Endothelial cell of umbilical vein (primary cell): ENCODE measurements around the gene MTSS2. TPM values are rescaled to one million over a fixed set of nuclear protein-coding genes. Genes with fewer than 3 reads are reported as not detected.

Source experiments
- BruUV-seq: library from RNA; stranded (reverse); fragments of 400-500 nt; replicated peaks from 2 replicates; lab custom pipeline; 2021; lab: Mats Ljungman, UMichigan
- CTCF ChIA-PET: fragments of 300-600, 350-600 bp; sonication (Branson Sonifier 250); formaldehyde crosslinking; loops from one replicate; lab custom pipeline; 2021; ENCODE audit warnings: antibody characterized with exemption, inconsistent platforms; lab: Charles Lee
- POLR2A ChIA-PET: fragments of 300-600, 350-600 bp; sonication (Branson Sonifier 250); formaldehyde crosslinking; loops from one replicate; lab custom pipeline; 2021; ENCODE audit warnings: antibody characterized with exemption, inconsistent platforms; lab: Charles Lee
- DNase-seq: peaks from one replicate; pipeline ENCODE4 v3.0.0-alpha.2; 2011; ENCODE audit warnings: low read depth, low spot score
- FAIRE-seq: peaks from 2 replicates; lab custom pipeline; 2011; peaks lifted over from hg19 to GRCh38; lab: Jason Lieb, UNC
- H2AFZ ChIP-seq: 2 replicates; pipeline ENCODE4 v1.6.0; 2012; ENCODE audit warnings: low read depth, low read length, control low read depth, inconsistent platforms
- H3K27ac ChIP-seq: 2 replicates; pipeline ENCODE4 v1.5.1; 2011; ENCODE audit warnings: low read depth, mild to moderate bottlenecking, control low read depth, low read length, moderate library complexity; ENCODE audit not compliant: insufficient read depth
- H3K27me3 ChIP-seq, 2 experiments: 2 replicates each; pipeline versions ENCODE4 v1.6.0 to v1.6.1; 2011; ENCODE audit warnings: low read length in 2 of 2, mixed read lengths in 1 of 2; ENCODE audit not compliant: control insufficient read depth in 2 of 2, insufficient read depth in 2 of 2
- H3K36me3 ChIP-seq, 2 experiments: 2 replicates in 1 of 2; 3 replicates in 1 of 2; pipeline ENCODE4 v1.5.1; 2011; ENCODE audit warnings: low read length in 2 of 2, mild to moderate bottlenecking in 1 of 2, moderate library complexity in 1 of 2; ENCODE audit not compliant: control insufficient read depth in 2 of 2, insufficient read depth in 2 of 2; ENCODE audit errors: extremely low read depth in 1 of 2
- H3K4me1 ChIP-seq: 3 replicates; pipeline ENCODE4 v1.5.1; 2011; ENCODE audit warnings: mild to moderate bottlenecking, low read length; ENCODE audit not compliant: control insufficient read depth, insufficient read depth; ENCODE audit errors: extremely low read depth
- H3K4me2 ChIP-seq: 2 replicates; pipeline ENCODE4 v1.6.1; 2011; ENCODE audit warnings: low read length, control low read depth, mixed read lengths; ENCODE audit not compliant: insufficient read depth
- H3K4me3 ChIP-seq, 3 experiments: fragments of 200-600 bp in 1 of 3; sonication (generic), shearing (Covaris generic) in 1 of 3; replicated peaks in 1 of 3; 2 replicates each; pipeline ENCODE4 v1.5.1; 2011 to 2016; ENCODE audit warnings: control low read depth in 3 of 3, low read length in 3 of 3, mild to moderate bottlenecking in 2 of 3, inconsistent platforms in 1 of 3, low read depth in 1 of 3, moderate library complexity in 1 of 3; ENCODE audit not compliant: insufficient read depth in 1 of 3
- H3K79me2 ChIP-seq: 2 replicates; pipeline ENCODE4 v1.6.0; 2012; ENCODE audit warnings: low read length, inconsistent platforms; ENCODE audit not compliant: control insufficient read depth, insufficient read depth
- H3K9ac ChIP-seq: replicated peaks from 2 replicates; pipeline ENCODE3; 2011; ENCODE audit warnings: low read length, control low read depth; ENCODE audit not compliant: insufficient read depth; ENCODE audit errors: extremely low read depth
- H3K9me1 ChIP-seq: replicated peaks from 3 replicates; pipeline ENCODE4 v1.6.0; 2011; ENCODE audit warnings: mild to moderate bottlenecking, low read length; ENCODE audit not compliant: control insufficient read depth, insufficient read depth; ENCODE audit errors: extremely low read depth
- H3K9me3 ChIP-seq: replicated peaks from 2 replicates; pipeline ENCODE4 v1.5.1; 2012; ENCODE audit warnings: low read length, inconsistent platforms; ENCODE audit not compliant: control insufficient read depth, insufficient read depth
- H4K20me1 ChIP-seq: replicated peaks from 2 replicates; pipeline ENCODE3; 2011; ENCODE audit warnings: mild to moderate bottlenecking, low read length; ENCODE audit not compliant: control insufficient read depth, insufficient read depth; ENCODE audit errors: extremely low read depth
- EZH2 ChIP-seq: IDR thresholded peaks from 2 replicates; pipeline ENCODE4 v1.6.1; 2012; ENCODE audit warnings: borderline replicate concordance, low read depth, mild to moderate bottlenecking, moderate library complexity, low read length, inconsistent platforms; ENCODE audit not compliant: severe bottlenecking
- FOS ChIP-seq: IDR thresholded peaks from 2 replicates; pipeline ENCODE4 v1.6.1; 2011; ENCODE audit warnings: mild to moderate bottlenecking, low read length, moderate library complexity, borderline replicate concordance; ENCODE audit not compliant: insufficient read depth
- GATA2 ChIP-seq: IDR thresholded peaks from 2 replicates; pipeline ENCODE4 v1.7.0; 2011; ENCODE audit warnings: low read depth, mild to moderate bottlenecking, moderate library complexity, mixed read lengths, low read length; ENCODE audit not compliant: insufficient read length, insufficient read depth
- JUN ChIP-seq: IDR thresholded peaks from 2 replicates; pipeline ENCODE4 v1.6.1; 2011; ENCODE audit warnings: borderline replicate concordance, low read depth; ENCODE audit not compliant: insufficient read length, insufficient read depth
- MYC ChIP-seq: IDR thresholded peaks from one replicate; pipeline ENCODE4 v1.6.1; 2011; ENCODE audit warnings: mild to moderate bottlenecking, low read depth, low read length
- POLR2A ChIP-seq: IDR thresholded peaks from 2 replicates; pipeline ENCODE4 v1.6.1; 2012; ENCODE audit warnings: low read depth, mild to moderate bottlenecking, control low read depth, low read length
- POLR2AphosphoS5 ChIP-seq: IDR thresholded peaks from 2 replicates; pipeline ENCODE4 v1.6.1; 2012; ENCODE audit warnings: low read depth, mild to moderate bottlenecking, control low read depth, low read length, moderate library complexity; ENCODE audit not compliant: insufficient read depth
- dilution Hi-C: fragments of 300-500 bp; cut with MboI; formaldehyde crosslinking; loops from one replicate; pipeline ENCODE4 v1.15.0; 2019; ENCODE audit warnings: low sequenced_read_pairs; ENCODE audit not compliant: extremely low pct_ligation_motif_present
- intact Hi-C: fragments of 100-400 bp; cut with micrococcal nuclease; formaldehyde crosslinking; loops from one replicate; pipeline ENCODE4 v1.10.0; 2022
- polyA plus RNA-seq, 4 experiments: library from polyadenylated mRNA; depleted of rRNA in 3 of 4; stranded (reverse) in 3 of 4; unstranded in 1 of 4; fragments of >200 nt; gene quantifications; 2 replicates each; pipeline versions ENCODE4 v1.2.1 to v1.2.3, GENCODE V29; 2011 to 2012; ENCODE audit warnings: missing spikeins in 1 of 4
- total RNA-seq: library from RNA; stranded (reverse); gene quantifications from 2 replicates; pipeline ENCODE4 v1.2.3, GENCODE V29; 2021
- TF ChIP-seq, protein P1 (sequence below), 2 donors: IDR thresholded peaks; 1 replicate in 1 of 2; 2 replicates in 1 of 2; pipeline ENCODE4 v1.5.1; 2011; ENCODE audit warnings: low read length in 2 of 2, mild to moderate bottlenecking in 2 of 2, moderate library complexity in 2 of 2, control low read depth in 1 of 2, inconsistent platforms in 1 of 2, low read depth in 1 of 2; ENCODE audit not compliant: insufficient read depth in 1 of 2; ENCODE audit errors: extremely low read depth in 1 of 2
- TF ChIP-seq, protein P2 (sequence below): IDR thresholded peaks from 2 replicates; pipeline ENCODE4 v1.6.1; 2011; ENCODE audit not compliant: insufficient read depth, insufficient read length

Gene MTSS2
- total and polyA plus RNA-seq, 2 donors (not counting 3 experiments of a cell fraction or from before 2014, with no cell fraction given), result 38.4 to 42.3 TPM

DNA sequence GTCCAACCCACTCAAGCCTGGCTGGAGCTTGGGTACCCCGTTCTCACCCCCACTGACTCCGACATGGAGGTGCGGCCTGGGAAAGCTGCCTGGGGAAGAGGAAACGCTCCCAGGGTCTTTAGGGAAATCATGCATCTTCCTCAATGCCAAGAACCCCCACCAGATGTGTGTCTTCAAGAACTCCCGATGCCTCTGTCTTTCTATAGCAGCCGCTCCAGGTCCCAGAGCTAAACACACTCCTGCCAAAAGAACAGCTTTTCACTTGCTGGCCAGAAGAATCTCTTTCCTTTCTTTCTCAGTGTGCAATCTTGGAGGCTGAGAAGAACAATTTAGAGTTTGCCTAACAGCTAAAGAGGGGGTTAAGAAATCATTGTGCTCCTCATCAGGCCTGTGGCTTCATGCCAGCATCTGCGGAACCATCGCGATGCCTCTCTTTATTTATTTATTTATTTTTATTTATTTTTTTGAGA, 41.1 kb upstream of the MTSS2 start:
- no peak for FAIRE-seq
- DNase-seq, result no peak
- POLR2A ChIA-PET, result no interaction called here
- intact Hi-C loops, result no loop called here
- Histone ChIP-seq H3K79me2 (no peaks in the 10 kb centered on the region), H3K36me3 (peaks cover 0 to 13% of the 10 kb centered on the region in 2 experiments), H3K4me3 (no peak overlapping the region), H3K9me3 (no peaks in the 10 kb centered on the region), H4K20me1 (no peaks in the 10 kb centered on the region), H3K4me1 (no peaks in the 10 kb centered on the region), H3K27me3 (no peaks in the 10 kb centered on the region), H3K9ac (no peak overlapping the region), H3K4me2 (no peak overlapping the region), H2AFZ (no peak overlapping the region), H3K9me1 (no peaks in the 10 kb centered on the region), H3K27ac (no peak overlapping the region)
- BruUV-seq, result no TSS peak
- dilution Hi-C loops, result no loop called here
- no peak for TF ChIP-seq FOS
- TF ChIP-seq JUN, result no peak
- no peak for TF ChIP-seq POLR2A
- TF ChIP-seq MYC, result no peak
- TF ChIP-seq POLR2AphosphoS5, result no peak
- CTCF ChIA-PET, result interaction anchor here (0.8 to 1.0 kb wide), 2 partner anchors 11 to 12 kb away, joined by 5 read pairs; no protein-coding TSS in a partner anchor

DNA sequence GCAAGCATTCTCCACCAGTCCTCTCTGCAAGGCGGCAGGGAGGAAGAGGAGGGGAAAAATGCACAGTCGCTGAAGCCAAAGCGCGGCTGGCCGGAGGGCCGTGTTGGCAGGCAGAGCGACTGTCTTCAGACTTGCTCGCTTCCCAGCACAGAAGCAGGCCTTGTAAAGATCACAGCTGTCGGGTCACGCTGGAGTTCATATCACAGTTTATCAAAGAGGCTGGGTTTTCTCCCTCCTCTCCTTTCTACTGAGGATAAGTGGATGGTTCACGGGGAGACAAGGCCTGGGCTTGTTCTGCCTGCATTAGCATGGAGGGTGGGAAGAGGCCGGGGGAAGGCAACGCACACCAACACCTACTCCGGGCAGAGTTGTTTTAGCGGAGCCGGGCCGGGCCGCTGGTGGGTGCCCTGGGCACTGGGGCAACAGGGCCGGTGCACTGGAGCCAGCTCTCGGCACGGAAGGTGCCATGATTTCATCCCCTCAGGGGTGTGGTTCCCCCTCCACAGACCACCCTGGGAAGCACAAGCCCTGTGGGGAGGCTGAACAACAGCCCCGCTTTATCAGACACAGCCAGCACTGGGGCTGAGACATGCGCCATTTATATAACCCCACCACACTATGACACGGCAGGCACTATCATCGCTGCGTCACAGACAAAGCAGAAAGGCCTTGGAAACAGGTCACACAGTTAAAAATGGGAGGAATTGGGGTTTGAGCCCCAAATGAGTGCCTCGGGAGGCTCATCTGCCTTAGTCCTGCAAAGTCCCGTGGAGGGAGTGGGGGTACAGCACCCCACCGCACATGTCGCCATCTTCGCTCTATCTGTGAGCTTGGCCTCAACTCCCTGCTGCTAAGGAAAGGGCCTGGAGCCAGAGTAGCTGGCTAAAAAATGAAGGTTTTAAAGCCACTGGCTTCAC, 40.3 kb upstream of the MTSS2 start:
- Histone ChIP-seq H4K20me1 (no peaks in the 10 kb centered on the region), H3K36me3 (peaks cover 0 to 13% of the 10 kb centered on the region in 2 experiments), H3K79me2 (no peaks in the 10 kb centered on the region), H3K27me3 (no peaks in the 10 kb centered on the region), H2AFZ (no peak overlapping the region), H3K4me2 (no peak overlapping the region), H3K9me1 (no peaks in the 10 kb centered on the region), H3K27ac (no peak overlapping the region), H3K4me1 (no peaks in the 10 kb centered on the region), H3K9ac (no peak overlapping the region), H3K4me3 (no peak overlapping the region), H3K9me3 (no peaks in the 10 kb centered on the region)
- BruUV-seq, result no TSS peak
- ChIA-PET POLR2A (no interaction called here), CTCF (interaction anchor here (0.8 to 1.7 kb wide), 3 partner anchors 10 to 13 kb away, joined by 5 to 8 read pairs (median 5); no protein-coding TSS in a partner anchor)
- intact Hi-C loops, result no loop called here
- TF ChIP-seq EZH2 (no peak), POLR2A (no peak), GATA2 (no peak), MYC (no peak), POLR2AphosphoS5 (no peak), JUN (no peak), FOS (no peak)
- TF ChIP-seq, protein P1, sequence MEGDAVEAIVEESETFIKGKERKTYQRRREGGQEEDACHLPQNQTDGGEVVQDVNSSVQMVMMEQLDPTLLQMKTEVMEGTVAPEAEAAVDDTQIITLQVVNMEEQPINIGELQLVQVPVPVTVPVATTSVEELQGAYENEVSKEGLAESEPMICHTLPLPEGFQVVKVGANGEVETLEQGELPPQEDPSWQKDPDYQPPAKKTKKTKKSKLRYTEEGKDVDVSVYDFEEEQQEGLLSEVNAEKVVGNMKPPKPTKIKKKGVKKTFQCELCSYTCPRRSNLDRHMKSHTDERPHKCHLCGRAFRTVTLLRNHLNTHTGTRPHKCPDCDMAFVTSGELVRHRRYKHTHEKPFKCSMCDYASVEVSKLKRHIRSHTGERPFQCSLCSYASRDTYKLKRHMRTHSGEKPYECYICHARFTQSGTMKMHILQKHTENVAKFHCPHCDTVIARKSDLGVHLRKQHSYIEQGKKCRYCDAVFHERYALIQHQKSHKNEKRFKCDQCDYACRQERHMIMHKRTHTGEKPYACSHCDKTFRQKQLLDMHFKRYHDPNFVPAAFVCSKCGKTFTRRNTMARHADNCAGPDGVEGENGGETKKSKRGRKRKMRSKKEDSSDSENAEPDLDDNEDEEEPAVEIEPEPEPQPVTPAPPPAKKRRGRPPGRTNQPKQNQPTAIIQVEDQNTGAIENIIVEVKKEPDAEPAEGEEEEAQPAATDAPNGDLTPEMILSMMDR (IDR thresholded peaks at IDR 0.05; ENCODE audit: extremely low read depth in 1 of 2, insufficient read depth in 1 of 2, low read depth in 1 of 2, low read length in 2 of 2), result no peak
- TF ChIP-seq, protein P2, sequence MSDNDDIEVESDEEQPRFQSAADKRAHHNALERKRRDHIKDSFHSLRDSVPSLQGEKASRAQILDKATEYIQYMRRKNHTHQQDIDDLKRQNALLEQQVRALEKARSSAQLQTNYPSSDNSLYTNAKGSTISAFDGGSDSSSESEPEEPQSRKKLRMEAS, result no peak
- FAIRE-seq (no peak), DNase-seq (no peak)
- dilution Hi-C loops, result no loop called here
